D721Med (cell line): ENCODE data around the gene HDLBP.
"Not testable (repeated sequence)": the region's sequence is repeated elsewhere in the genome, so short reads cannot be mapped to it uniquely, and the experiment has no call there.

Source experiments
- DNase-seq: peaks from one replicate; pipeline ENCODE4 v3.0.0; 2011; ENCODE audit warnings: low spot score; ENCODE audit not compliant: insufficient read length
- FAIRE-seq: peaks from 2 replicates; lab custom pipeline; 2011; peaks lifted over from hg19 to GRCh38; lab: Jason Lieb, UNC
- TF ChIP-seq, protein P1 (sequence below): IDR thresholded peaks from 2 replicates; pipeline ENCODE4 v1.5.1; 2012; ENCODE audit warnings: mild to moderate bottlenecking, control low read depth; ENCODE audit not compliant: insufficient read depth; ENCODE audit errors: missing control alignments

HDLBP gene

DNA sequence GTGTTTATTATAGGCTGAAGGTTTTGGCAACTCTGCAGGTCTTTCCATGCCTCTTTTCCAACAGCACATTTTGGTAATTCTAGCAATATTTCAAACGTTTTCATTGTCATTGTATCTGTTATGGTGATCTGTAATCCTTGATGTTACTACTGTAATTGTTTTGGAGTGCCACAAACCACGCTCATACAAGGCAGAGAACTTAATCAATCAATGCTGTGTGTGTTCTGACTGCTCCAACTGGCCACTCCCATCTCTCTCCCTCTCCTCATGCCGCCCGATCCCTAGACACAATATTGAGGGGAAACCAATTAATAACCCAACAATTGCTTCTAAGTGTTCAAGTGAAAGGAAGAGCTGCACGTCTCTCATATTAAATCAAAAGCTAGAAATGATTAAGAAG, 32.9 kb downstream of the HDLBP start:
- TF ChIP-seq, protein P1, sequence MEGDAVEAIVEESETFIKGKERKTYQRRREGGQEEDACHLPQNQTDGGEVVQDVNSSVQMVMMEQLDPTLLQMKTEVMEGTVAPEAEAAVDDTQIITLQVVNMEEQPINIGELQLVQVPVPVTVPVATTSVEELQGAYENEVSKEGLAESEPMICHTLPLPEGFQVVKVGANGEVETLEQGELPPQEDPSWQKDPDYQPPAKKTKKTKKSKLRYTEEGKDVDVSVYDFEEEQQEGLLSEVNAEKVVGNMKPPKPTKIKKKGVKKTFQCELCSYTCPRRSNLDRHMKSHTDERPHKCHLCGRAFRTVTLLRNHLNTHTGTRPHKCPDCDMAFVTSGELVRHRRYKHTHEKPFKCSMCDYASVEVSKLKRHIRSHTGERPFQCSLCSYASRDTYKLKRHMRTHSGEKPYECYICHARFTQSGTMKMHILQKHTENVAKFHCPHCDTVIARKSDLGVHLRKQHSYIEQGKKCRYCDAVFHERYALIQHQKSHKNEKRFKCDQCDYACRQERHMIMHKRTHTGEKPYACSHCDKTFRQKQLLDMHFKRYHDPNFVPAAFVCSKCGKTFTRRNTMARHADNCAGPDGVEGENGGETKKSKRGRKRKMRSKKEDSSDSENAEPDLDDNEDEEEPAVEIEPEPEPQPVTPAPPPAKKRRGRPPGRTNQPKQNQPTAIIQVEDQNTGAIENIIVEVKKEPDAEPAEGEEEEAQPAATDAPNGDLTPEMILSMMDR = no peak
- no peak for FAIRE-seq
- DNase-seq = no peak

DNA sequence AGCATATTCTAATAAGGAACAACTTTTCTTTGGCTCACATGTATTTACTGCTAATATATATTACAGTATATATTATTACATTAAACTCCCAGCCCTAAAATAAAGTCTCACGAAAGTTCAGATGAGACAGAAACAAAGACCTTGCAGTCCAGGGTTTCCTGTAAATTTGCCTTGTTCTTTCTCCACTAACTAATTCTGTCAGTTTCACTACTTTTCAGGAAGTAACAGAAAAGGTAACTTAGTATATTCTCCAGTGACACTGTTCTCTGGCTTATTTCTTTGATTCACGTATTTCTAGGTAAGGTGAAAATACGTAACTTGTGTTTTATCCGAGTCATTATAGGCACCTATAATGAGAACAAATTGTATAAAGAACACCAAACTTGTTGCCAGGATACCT, 35.2 kb downstream of the HDLBP start:
- TF ChIP-seq, protein P1 = no peak
- FAIRE-seq (no peak), DNase-seq (no peak)

DNA sequence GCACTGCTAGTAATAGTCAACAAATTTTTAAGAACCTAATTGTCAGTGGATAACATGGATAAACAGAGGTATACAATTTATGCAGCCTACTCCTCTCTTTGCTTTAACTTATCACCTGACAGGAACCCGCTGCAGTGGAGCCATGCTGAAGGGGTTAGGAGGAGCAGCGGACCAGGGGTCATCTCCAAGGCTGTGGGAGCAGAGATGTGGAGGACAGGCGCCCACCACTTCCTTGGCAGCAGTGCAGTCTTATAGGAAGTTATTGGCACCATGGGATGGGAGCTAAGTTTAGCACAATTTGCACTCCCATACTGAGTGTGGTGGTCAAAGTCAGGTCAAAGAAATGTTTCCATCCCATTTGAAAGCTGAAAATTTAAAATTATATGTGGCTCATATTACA, 35.6 kb downstream of the HDLBP start:
- TF ChIP-seq, protein P1 = no peak
- no peak for FAIRE-seq

GRCh38 chr2:241279413-241279812, 36.1 kb downstream of the HDLBP start:
- DNase-seq (no peak), FAIRE-seq (no peak)
- TF ChIP-seq, protein P1 = no peak

More for the DNA sequence above, 35.6 kb downstream of the HDLBP start:
- no peak for DNase-seq

DNA sequence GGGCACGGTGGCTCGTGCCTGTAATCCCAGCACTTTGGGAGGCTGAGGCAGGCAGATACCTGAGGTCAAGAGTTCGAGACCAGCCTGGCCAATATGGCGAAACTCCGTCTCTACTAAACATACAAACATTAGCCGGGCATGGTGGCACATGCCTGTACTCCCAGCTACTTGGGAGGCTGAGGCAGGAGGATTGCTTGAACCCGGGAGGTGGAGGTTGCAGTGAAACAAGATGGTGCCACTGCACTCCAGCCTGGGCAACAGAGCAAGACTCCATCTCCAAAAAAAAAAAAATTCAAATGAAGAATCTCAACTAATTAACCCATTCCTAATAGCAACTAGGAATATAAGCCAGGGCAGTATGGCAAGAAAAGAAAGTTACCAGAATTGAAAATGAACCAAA, 37.2 kb downstream of the HDLBP start:
- FAIRE-seq, DNase-seq: not testable (repeated sequence)

DNA sequence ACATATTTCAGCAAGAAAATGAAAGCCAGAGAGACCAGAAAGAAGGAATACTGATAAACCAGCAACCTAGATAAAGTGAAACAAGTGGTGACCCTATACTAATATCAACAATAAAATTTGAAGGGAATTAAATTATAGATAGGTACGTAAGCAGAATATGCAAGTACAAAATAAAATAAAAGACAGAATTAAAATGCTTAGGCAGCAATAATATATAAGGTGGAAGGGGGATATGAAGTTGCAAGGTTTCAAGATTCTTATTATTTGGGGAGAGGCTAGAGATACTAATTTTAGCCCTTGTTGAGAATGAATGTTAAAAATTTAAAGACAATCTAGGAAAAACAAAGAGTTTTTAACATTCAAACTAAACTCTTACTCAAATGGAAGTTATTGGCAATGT, 39.6 kb downstream of the HDLBP start:
- FAIRE-seq (no peak), DNase-seq (no peak)
- TF ChIP-seq, protein P1 = no peak

DNA sequence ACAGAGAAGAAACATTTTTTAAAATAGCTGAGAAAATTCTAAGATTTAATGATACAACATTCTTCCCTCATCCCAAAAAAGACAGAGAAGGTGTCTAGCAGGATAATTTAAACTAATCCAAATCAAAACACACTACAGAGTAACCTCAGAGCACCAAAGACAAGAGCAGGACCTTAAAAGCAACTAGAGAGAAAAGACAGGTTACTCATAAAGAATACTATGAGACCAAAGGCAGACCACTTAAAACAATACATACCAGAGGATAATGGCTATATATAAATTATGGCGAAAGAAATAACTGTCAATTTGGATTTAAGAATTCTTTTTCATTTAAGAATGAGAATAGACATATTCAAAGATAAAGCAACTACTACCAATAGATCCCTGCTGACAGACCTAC, 40.0 kb downstream of the HDLBP start:
- FAIRE-seq (no peak), DNase-seq (no peak)
- TF ChIP-seq, protein P1 = no peak

- DNase-seq = no peak
- no peak for FAIRE-seq
- TF ChIP-seq, protein P1 = no peak
Measured at GRCh38 chr2:241274127-241274526, 41.3 kb downstream of the HDLBP start.
